NB4 (cell line): ENCODE data around the gene DAD1.

ENCODE experiments used
- DNase-seq: peaks from one replicate; pipeline ENCODE4 v3.0.0; 2010; ENCODE audit warnings: low read depth
- H3K4me3 ChIP-seq: one replicate; pipeline ENCODE4 v1.5.1; 2011; ENCODE audit warnings: mild to moderate bottlenecking, low read depth, low read length, moderate library complexity
- MYC ChIP-seq: IDR thresholded peaks from 2 replicates; pipeline ENCODE4 v1.6.1; 2011; ENCODE audit warnings: low read depth, low read length
- POLR2A ChIP-seq: IDR thresholded peaks from 2 replicates; pipeline ENCODE4 v1.6.1; 2011; ENCODE audit warnings: mild to moderate bottlenecking; ENCODE audit not compliant: insufficient read length; ENCODE audit errors: extremely low read depth
- TF ChIP-seq, protein P1 (sequence below): IDR thresholded peaks from one replicate; pipeline ENCODE4 v1.5.1; 2012; ENCODE audit warnings: low read depth, low read length
- TF ChIP-seq, protein P2 (sequence below): IDR thresholded peaks from 2 replicates; pipeline ENCODE4 v1.6.1; 2011; ENCODE audit warnings: low read depth, low read length

The DAD1 gene

DNA sequence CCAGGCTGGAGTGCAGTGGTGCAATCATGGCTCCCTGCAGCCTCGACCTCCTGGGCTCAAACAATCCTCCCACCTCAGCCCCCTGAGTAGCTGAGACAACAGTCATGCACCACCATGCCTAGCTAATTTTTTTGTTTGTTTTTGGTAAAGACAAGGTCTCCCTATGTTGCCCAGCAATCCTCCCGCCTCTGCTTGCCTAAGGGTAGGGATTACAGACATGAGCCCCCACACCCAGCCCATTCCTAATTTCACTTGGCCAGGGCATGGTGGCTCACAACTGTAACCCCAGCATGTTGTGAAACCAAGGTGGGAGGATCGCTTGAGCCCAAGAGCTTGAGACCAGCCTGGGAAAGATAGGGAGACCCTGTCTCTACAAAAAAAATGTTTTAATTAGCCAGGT is 9.1 kb downstream of the DAD1 start:
- no peak for TF ChIP-seq POLR2A
- TF ChIP-seq, protein P1, sequence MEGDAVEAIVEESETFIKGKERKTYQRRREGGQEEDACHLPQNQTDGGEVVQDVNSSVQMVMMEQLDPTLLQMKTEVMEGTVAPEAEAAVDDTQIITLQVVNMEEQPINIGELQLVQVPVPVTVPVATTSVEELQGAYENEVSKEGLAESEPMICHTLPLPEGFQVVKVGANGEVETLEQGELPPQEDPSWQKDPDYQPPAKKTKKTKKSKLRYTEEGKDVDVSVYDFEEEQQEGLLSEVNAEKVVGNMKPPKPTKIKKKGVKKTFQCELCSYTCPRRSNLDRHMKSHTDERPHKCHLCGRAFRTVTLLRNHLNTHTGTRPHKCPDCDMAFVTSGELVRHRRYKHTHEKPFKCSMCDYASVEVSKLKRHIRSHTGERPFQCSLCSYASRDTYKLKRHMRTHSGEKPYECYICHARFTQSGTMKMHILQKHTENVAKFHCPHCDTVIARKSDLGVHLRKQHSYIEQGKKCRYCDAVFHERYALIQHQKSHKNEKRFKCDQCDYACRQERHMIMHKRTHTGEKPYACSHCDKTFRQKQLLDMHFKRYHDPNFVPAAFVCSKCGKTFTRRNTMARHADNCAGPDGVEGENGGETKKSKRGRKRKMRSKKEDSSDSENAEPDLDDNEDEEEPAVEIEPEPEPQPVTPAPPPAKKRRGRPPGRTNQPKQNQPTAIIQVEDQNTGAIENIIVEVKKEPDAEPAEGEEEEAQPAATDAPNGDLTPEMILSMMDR, result no peak
- no peak overlapping the region for H3K4me3 ChIP-seq
- DNase-seq, result no peak

DNA sequence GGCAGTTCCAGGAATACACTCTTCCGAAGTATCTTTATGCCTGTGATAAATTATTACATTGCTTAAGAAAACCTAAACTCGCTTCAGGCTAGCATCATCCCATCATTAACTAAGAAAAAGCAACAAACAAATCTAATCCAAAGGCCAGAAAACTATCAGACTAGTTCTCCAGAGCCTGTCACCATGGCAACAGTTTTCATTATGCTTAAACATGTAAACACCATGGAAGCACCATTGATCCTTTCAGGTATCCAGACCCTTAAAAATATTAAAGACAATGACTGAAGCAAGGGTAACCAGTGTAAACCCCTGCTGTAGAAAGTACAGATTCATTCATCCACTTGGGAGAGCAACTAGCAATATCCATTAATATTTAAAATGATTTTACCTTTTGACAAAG is 9.8 kb downstream of the DAD1 start:
- TF ChIP-seq MYC, result no peak

DNA sequence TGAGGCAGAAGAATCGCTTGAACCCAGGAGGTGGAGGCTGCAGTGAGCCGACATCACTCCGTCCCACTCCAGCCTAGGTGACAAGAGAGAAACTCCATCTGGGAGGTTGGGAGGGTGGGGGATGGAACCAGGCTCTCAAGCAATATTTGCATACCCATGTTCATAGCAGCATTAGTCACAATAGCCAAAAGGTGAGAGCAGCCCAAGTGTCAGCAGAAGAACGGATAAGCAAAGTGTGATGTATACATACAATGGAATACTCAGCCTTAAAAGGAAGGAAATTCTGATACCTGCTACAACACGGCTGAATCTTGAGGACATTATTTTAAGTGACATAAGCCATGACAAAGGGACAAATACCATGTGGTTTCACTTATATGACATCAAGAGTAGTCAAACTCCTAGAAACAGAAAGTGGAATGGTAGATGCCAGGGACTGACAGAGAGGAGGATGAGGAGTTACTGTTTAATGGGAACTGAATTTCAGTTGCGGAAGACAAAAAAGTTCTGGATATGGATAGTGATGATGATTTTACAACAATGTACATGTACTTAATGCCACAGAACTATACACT is 11.6 kb downstream of the DAD1 start:
- TF ChIP-seq, protein P1, result no peak
- TF ChIP-seq POLR2A (no peak), MYC (no peak)
- TF ChIP-seq, protein P2, sequence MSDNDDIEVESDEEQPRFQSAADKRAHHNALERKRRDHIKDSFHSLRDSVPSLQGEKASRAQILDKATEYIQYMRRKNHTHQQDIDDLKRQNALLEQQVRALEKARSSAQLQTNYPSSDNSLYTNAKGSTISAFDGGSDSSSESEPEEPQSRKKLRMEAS, result no peak
- H3K4me3 ChIP-seq, result no peak overlapping the region
- DNase-seq, result no peak

More for the DNA sequence above, 9.8 kb downstream of the DAD1 start:
- no peak for DNase-seq
- H3K4me3 ChIP-seq, result no peak overlapping the region

DNA sequence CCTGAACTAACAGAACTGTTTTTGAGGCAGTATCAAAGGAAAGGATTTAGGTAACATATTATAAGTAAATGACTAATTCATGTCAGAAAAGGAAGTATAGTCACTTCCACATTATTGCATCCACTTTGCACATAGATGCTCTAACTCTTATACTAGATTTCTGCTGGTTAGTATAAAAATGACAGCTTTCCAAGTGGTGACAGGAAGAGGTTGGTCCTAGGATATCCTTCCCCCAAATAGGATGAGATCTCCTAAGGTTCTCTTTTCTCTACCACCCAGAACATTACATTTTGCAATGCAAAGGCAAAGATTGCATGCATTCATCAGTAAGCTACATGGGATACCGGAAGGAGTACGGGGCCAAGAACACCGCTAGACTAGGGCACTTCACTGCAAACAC is 15.2 kb downstream of the DAD1 start:
- DNase-seq, result no peak
- no peak overlapping the region for H3K4me3 ChIP-seq
- TF ChIP-seq, protein P2, result no peak
- no peak for TF ChIP-seq POLR2A
- TF ChIP-seq, protein P1, result no peak
- TF ChIP-seq MYC, result no peak

DNA sequence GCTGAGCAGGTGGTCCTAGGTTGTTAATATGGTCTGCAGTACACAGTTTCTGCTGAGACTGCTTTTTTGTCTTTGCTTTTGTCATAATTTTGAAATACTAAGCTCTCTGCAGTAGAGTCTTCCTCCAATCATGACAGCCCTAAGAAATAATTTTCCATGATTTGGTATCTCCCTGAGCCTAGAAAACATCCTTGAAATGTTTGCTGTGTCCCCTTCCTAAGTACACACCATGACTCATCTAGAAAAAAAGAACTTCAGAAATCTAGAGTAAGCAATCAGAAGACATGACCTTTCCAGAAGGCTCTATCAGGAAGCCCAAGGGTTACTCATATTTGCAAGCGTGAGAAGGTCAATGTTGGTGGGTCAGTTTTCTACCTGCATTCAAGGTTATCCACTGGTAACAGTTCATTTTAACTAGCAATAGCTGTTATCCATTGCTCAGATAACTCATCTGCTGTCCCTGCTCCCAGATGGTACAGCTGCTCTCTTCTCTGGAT is 16.4 kb downstream of the DAD1 start:
- no peak overlapping the region for H3K4me3 ChIP-seq
- TF ChIP-seq, protein P1, result no peak
- no peak for TF ChIP-seq POLR2A
- no peak for TF ChIP-seq MYC
- TF ChIP-seq, protein P2, result no peak
- DNase-seq, result no peak

DNA sequence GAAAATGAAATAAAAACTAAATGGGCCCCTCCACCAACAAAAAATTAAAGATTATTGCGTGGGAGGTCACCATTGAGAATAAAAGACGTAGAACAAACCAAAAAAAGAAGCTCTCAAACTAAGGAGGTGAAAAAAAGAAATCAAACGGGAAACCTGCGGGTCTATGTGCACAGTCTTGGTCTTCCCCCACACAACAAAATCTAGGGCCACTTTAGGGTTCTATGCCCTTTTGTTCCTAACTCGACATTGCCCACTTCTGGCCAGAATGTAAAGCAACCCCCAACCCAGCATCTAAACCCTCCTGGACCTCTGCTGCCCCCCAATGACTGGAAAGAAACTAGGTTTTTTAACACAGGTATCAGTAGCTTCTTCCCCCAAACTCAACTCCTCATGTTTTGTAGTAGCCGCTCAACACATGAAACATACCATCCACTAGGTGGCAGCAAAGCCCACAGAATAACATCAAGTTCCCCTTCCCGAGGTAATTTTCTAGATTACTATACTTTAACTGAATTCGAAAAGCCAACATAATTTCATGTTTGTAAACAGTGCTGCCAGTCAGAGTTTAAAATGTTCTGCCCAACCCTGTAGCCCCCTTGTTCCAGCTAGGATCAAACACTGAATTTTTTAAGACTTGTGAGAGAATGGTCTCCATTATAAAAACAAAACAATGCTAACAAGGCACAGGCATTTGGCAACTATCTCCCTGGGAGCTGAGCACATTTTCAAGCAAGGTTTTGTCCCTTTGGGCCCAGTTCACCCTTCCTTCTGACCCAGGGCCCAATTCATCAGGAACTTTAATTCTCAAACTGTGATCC is 18.7 kb downstream of the DAD1 start:
- TF ChIP-seq, protein P1, result peak; percentile 96
- no peak for TF ChIP-seq POLR2A
- TF ChIP-seq, protein P2, result peak; percentile 62; the same call in 1 of the 2 replicates
- peak; percentile 96 for DNase-seq
- H3K4me3 ChIP-seq, result peak overlapping the region; percentile 36
